GM12892 (cell line): ENCODE measurements around the gene RPL37.

Experiments
- POLR2A ChIP-seq: IDR thresholded peaks from 2 replicates; pipeline ENCODE4 v1.6.1; 2011; ENCODE audit warnings: low read depth, low read length, control low read depth
- POLR2AphosphoS5 ChIP-seq: IDR thresholded peaks from 2 replicates; pipeline ENCODE4 v1.6.1; 2011; ENCODE audit warnings: low read depth, low read length, control low read depth

GRCh38 chr5:40787986-40788385 lies 47.0 kb downstream of the RPL37 start:
- TF ChIP-seq POLR2A, result no peak
- TF ChIP-seq POLR2AphosphoS5, result no peak
